ENCODE data around the gene C6orf136.

GRCh38 chr6:30614843-30615218 lies 32.1 kb upstream of the C6orf136 start:
- TF ChIP-seq CTCF (IDR thresholded peaks at IDR 0.05), result no peak
- TF ChIP-seq POLR2A (IDR thresholded peaks at IDR 0.05), result peak; percentile 29 to 95

Data from Peyer's patch (tissue), 4 donors.